Gastroesophageal sphincter (tissue), 4 donors: ENCODE results near the gene CAMK1D. TPM values are rescaled to one million over a fixed set of nuclear protein-coding genes. Genes with fewer than 3 reads are reported as not detected.
A peak's percentile ranks its signal among the peaks of the same experiment; 100 is the strongest.

Source experiments
- ATAC-seq: fragments of 150-250 bp; one replicate; pipeline ENCODE4 v1.9.1; 2016; ENCODE audit warnings: mild to moderate bottlenecking, moderate library complexity
- H3K27ac ChIP-seq, 4 donors: fragments of 200-600 bp; sonication (generic) in 3 of 4; 1 replicate in 3 of 4; 2 replicates in 1 of 4; pipeline ENCODE4 v1.5.1; 2016 to 2019
- H3K27me3 ChIP-seq: fragments of 200-600 bp; sonication (generic); one replicate; pipeline ENCODE4 v1.5.1; 2019
- H3K36me3 ChIP-seq, 2 donors: fragments of 200-600 bp; sonication (generic); one replicate each; pipeline ENCODE4 v1.5.1; 2019; ENCODE audit warnings: control low read depth in 1 of 2
- H3K4me1 ChIP-seq, 3 donors: fragments of 200-600 bp; sonication (generic); 1 replicate in 2 of 3; 2 replicates in 1 of 3; pipeline ENCODE4 v1.5.1; 2016 to 2019; ENCODE audit warnings: control low read depth in 2 of 3
- H3K4me3 ChIP-seq, 2 donors: fragments of 200-600 bp; sonication (generic); one replicate each; pipeline ENCODE4 v1.5.1; 2019; ENCODE audit warnings: mild to moderate bottlenecking in 1 of 2, moderate library complexity in 1 of 2
- H3K9me3 ChIP-seq, 3 donors: fragments of 200-600 bp; sonication (generic); one replicate each; pipeline ENCODE4 v1.5.1; 2017 to 2019; ENCODE audit warnings: control low read depth in 2 of 3
- EP300 ChIP-seq: sonication (generic); formaldehyde crosslinking; IDR thresholded peaks from one replicate; pipeline ENCODE4 v1.6.1; 2017; ENCODE audit warnings: antibody characterized with exemption, mild to moderate bottlenecking
- POLR2A ChIP-seq, 2 donors: fragments of 450-650 bp; IDR thresholded peaks; one replicate each; pipeline ENCODE4 v1.6.1; 2017; ENCODE audit warnings: antibody characterized with exemption in 2 of 2, mild to moderate bottlenecking in 2 of 2, moderate library complexity in 1 of 2
- POLR2AphosphoS5 ChIP-seq: sonication (generic); formaldehyde crosslinking; IDR thresholded peaks from one replicate; pipeline ENCODE4 v1.6.1; 2017; ENCODE audit warnings: antibody characterized with exemption
- WGBS, 2 donors: methylation state at CpG; one replicate each; pipeline ENCODE4 v1.1.5; 2018; ENCODE audit warnings: low coverage in 1 of 2; 5-methylcytosine and 5-hydroxymethylcytosine counted together
- total RNA-seq, 4 donors: library from RNA; depleted of rRNA; stranded (reverse); fragments of >200 nt; gene quantifications; one replicate each; pipeline ENCODE4 v1.1.0, GENCODE V29; 2016
- TF ChIP-seq, protein P1 (sequence below), 4 experiments: fragments of 200-600 bp in 2 of 4; fragments of 450-650 bp in 2 of 4; sonication (generic) in 1 of 4; IDR thresholded peaks; one replicate each; pipeline ENCODE4 v1.5.1; 2017 to 2019; ENCODE audit warnings: antibody characterized with exemption in 4 of 4, mild to moderate bottlenecking in 2 of 4, moderate library complexity in 2 of 4

Gene CAMK1D
- total RNA-seq, 4 donors from 2014 or later = 11.6 to 18.3 (median 15.3) TPM

DNA sequence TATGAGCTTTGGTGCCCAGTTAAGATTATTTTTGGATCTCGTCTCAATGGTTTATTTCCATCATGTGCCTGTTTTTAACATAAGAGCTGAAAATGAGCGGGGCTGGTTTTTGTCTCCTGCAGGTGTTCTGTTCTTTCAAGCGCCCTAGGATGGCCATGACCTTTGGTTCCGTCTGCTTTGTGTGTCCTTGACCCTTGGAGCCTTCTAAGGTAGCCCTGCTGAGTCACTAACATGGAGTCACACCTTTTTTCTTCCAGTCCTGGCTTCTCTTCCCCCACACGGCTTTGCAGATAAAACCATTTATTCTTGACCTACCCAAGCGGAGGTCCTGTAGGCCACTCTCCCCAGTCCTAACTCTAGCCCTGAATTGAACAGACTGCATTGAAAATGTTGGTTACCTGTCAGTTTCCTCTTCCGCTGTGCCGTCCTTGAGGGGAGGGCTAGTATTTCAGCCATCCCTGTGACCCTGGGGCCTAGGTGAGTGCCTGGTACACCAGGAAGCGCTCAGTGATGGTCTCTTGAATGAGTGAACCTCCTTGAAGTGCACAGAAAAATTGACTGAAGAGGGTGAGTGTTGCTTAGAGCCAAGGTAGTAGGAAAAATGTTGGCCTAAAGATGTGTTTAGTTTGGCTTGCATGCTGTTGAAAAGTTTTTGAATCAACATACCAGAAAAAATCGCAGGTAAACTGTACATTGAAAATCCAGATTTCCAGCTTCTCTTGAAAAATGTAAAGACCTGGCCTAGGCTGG, 48.0 kb downstream of the CAMK1D start:
- no peaks in the 10 kb centered on the region for H3K36me3 ChIP-seq
- no peak for ATAC-seq
- 52 to 70% methylated on average over 6 to 10 of the region's 10 CpGs for WGBS, 2 donors
- H3K4me1 ChIP-seq = peaks cover 0 to 32% (median 3%) of the 10 kb centered on the region in 3 donors
- no peak overlapping the region for H3K4me3 ChIP-seq
- TF ChIP-seq POLR2AphosphoS5 = no peak
- TF ChIP-seq EP300 = no peak
- TF ChIP-seq POLR2A (IDR thresholded peaks at IDR 0.05) = no peak
- TF ChIP-seq, protein P1, sequence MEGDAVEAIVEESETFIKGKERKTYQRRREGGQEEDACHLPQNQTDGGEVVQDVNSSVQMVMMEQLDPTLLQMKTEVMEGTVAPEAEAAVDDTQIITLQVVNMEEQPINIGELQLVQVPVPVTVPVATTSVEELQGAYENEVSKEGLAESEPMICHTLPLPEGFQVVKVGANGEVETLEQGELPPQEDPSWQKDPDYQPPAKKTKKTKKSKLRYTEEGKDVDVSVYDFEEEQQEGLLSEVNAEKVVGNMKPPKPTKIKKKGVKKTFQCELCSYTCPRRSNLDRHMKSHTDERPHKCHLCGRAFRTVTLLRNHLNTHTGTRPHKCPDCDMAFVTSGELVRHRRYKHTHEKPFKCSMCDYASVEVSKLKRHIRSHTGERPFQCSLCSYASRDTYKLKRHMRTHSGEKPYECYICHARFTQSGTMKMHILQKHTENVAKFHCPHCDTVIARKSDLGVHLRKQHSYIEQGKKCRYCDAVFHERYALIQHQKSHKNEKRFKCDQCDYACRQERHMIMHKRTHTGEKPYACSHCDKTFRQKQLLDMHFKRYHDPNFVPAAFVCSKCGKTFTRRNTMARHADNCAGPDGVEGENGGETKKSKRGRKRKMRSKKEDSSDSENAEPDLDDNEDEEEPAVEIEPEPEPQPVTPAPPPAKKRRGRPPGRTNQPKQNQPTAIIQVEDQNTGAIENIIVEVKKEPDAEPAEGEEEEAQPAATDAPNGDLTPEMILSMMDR (IDR thresholded peaks at IDR 0.05) = no peak
- H3K27ac ChIP-seq = peak overlapping the region in 3 of 4 donors; percentile 44 to 73 (median 59)
- H3K9me3 ChIP-seq = no peaks in the 10 kb centered on the region
- no peaks in the 10 kb centered on the region for H3K27me3 ChIP-seq

DNA sequence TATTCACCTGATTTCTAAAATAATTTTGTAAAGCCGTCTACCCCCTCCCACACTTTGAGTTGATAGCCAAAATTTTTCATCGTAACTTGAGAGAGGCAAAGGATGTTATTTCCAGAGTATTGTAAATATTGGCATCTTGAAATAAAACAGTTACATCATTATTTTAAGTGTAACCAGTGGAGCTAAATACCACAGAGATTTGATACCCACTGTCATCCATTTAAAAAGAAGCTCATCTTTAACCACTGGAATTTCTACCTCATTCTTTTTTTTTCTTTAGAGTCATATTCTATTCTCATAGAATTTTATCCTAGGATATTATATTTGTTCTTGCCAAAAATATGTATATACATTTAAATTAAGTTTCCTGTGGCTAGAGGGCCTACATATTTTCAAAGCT, 48.6 kb downstream of the CAMK1D start:
- H3K36me3 ChIP-seq = no peaks in the 10 kb centered on the region
- H3K4me3 ChIP-seq = no peak overlapping the region
- peaks cover 0 to 32% (median 3%) of the 10 kb centered on the region in 3 donors for H3K4me1 ChIP-seq
- H3K27me3 ChIP-seq = no peaks in the 10 kb centered on the region
- peak overlapping the region in 3 of 4 donors; percentile 44 to 73 (median 59) for H3K27ac ChIP-seq
- TF ChIP-seq POLR2A (IDR thresholded peaks at IDR 0.05) (no peak), EP300 (no peak), POLR2AphosphoS5 (no peak)
- TF ChIP-seq, protein P1 (IDR thresholded peaks at IDR 0.05) = no peak
- WGBS, 2 donors = 12 to 44% methylated on average over 2 of the region's 2 CpGs
- ATAC-seq = no peak
- H3K9me3 ChIP-seq = no peaks in the 10 kb centered on the region

DNA sequence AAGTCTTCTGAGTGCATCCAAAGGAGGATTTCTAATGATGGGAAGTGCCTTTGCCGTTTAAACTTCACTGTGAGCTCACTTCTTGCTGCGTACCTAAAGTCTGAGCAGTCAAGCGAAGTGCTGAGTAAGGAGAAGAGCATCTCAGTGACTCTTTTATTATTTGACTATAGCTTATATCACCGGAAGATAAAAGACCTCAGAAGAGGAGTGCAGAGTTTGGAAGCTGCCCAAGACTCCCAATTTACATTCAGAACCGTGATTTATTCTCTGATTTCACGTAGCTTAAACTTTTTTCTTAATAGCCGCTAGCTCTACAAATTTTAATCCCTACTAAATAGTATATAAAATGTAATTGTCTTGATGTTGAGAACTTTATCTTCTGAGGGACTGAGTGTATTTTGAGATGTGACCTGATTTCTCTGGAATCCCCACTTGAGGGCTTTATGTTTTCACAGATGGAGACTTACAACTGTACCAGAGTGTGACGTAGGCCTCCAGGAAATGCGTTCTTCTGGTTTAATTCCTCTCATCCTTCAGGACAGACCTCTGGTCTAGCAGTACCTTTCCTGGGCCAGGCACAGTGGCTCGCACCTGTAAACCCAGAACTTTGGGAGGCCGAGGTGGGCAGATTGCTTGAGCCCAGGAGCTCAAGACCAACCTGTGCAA, 51.1 kb downstream of the CAMK1D start:
- no peaks in the 10 kb centered on the region for H3K27me3 ChIP-seq
- H3K27ac ChIP-seq = no peak overlapping the region
- peaks cover 0 to 41% (median 3%) of the 10 kb centered on the region in 3 donors for H3K4me1 ChIP-seq
- H3K4me3 ChIP-seq = no peak overlapping the region
- H3K36me3 ChIP-seq = no peaks in the 10 kb centered on the region
- H3K9me3 ChIP-seq = no peaks in the 10 kb centered on the region
- TF ChIP-seq, protein P1 (IDR thresholded peaks at IDR 0.05) = no peak
- WGBS, 2 donors = 63 to 85% methylated on average over 9 to 11 of the region's 11 CpGs
- ATAC-seq = no peak

DNA sequence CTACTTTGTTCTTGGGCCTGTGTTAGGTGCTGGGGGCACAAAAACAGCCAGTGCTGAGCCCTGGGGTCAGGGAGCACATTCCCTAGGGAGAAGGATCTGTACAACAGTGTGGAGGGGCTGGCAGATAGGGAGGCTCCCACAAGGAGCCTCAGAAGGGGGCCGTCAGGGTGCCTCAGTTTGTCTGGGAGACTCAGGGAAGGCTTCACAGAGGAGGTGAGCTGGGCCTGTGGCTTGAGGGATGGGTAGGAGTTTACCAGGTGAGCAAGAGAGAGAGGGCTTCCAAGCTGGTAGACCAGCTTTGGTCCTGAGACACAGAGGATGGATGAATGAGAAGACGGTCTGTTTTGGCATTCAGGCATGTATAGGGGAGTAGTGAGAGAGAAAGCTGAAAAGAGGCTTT, 52.1 kb downstream of the CAMK1D start:
- TF ChIP-seq EP300 = no peak
- TF ChIP-seq POLR2AphosphoS5 = no peak
- TF ChIP-seq POLR2A (IDR thresholded peaks at IDR 0.05) = no peak
- TF ChIP-seq, protein P1 (IDR thresholded peaks at IDR 0.05) = no peak
- no peaks in the 10 kb centered on the region for H3K27me3 ChIP-seq
- no peak for ATAC-seq
- no peak overlapping the region for H3K4me3 ChIP-seq
- H3K27ac ChIP-seq = no peak overlapping the region
- H3K4me1 ChIP-seq = peaks cover 0 to 38% (median 3%) of the 10 kb centered on the region in 3 donors
- 100% methylated on average over 2 of the region's 2 CpGs; no CpG with 5 or more reads in 1 of the 2 donors for WGBS, 2 donors
- H3K36me3 ChIP-seq = no peaks in the 10 kb centered on the region
- H3K9me3 ChIP-seq = no peaks in the 10 kb centered on the region

DNA sequence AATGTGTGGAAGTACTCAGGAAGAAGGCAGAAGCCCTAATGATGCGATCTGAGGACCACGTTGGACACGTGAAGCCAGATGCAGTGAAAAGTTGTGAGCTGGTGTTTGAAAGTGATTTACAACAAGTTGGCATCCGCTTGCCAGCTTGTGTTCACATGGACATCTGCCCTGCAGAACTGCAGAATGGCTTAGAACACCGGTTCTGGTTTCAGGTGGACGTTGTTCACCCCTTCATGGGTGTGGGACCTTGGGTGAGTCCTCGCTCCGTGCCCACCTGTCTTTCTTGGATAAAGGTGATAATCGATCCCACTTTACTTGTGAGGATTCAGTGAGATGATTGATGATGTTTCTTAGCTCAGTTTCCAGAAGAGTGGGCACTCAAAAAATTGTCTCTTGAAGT, 53.8 kb downstream of the CAMK1D start:
- no peak overlapping the region for H3K27ac ChIP-seq
- peaks cover 0 to 21% (median 0%) of the 10 kb centered on the region in 3 donors for H3K4me1 ChIP-seq
- ATAC-seq = no peak
- TF ChIP-seq POLR2AphosphoS5 (no peak), EP300 (no peak), POLR2A (IDR thresholded peaks at IDR 0.05) (no peak)
- TF ChIP-seq, protein P1 (IDR thresholded peaks at IDR 0.05) = no peak
- WGBS, 2 donors = 91 to 98% methylated on average over 6 to 9 of the region's 9 CpGs
- no peaks in the 10 kb centered on the region for H3K36me3 ChIP-seq
- no peak overlapping the region for H3K4me3 ChIP-seq
- no peaks in the 10 kb centered on the region for H3K9me3 ChIP-seq
- no peaks in the 10 kb centered on the region for H3K27me3 ChIP-seq
